Esophagus mucosa (tissue), 1 donor: ENCODE results near the gene FNDC3B. TPM values are rescaled to one million over a fixed set of nuclear protein-coding genes. Genes with fewer than 3 reads are reported as not detected.
"Not testable (repeated sequence)": the region's sequence is repeated elsewhere in the genome, so short reads cannot be mapped to it uniquely, and the experiment has no call there.

ENCODE experiments used
- ATAC-seq: fragments of 200-7000 bp; cut with Tn5 transposase; one replicate; pipeline ENCODE4 v1.9.1; 2020
- total RNA-seq: library from RNA; stranded (reverse); gene quantifications from one replicate; pipeline ENCODE4 v1.2.4, GENCODE V29; 2023
- donor health status: DM: yes; HTN: yes; CAD: no.

Gene FNDC3B
- total RNA-seq, 1 donor from 2014 or later = 19.9 TPM

DNA sequence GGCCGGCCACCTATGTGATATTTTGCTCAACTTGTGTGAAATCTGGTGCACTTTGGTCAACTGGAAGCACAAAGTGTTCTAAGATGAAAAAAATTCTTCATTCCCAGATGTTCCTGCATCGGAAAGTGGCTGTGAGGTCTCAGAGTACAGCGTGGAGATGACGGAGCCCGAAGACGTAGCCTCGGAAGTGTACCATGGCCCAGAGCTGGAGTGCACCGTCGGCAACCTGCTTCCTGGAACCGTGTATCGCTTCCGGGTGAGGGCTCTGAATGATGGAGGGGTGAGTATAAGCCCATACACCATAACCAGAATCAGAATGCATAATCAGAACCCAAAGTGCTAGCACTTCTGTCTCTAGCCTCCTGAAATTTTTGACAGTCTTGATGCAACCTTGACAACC, 304.6 kb downstream of the FNDC3B start:
- no peak for ATAC-seq

DNA sequence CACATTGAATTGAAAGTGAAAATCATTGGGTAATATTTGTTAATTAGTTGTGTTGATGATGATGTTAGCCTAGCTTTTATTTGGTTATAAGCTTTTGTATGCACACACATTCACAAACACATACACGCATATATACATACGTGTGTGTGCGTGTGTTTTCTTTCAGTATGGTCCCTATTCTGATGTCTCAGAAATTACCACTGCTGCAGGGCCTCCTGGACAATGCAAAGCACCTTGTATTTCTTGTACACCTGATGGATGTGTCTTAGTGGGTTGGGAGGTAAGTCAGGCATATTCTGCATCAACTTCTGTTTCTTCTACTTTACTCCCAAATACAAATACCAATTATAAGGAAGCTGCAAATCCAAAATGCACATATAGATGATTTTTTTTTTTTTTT, 306.8 kb downstream of the FNDC3B start:
- ATAC-seq = no peak

GRCh38 chr3:172347895-172348679, 308.7 kb downstream of the FNDC3B start:
- ATAC-seq = no peak

DNA sequence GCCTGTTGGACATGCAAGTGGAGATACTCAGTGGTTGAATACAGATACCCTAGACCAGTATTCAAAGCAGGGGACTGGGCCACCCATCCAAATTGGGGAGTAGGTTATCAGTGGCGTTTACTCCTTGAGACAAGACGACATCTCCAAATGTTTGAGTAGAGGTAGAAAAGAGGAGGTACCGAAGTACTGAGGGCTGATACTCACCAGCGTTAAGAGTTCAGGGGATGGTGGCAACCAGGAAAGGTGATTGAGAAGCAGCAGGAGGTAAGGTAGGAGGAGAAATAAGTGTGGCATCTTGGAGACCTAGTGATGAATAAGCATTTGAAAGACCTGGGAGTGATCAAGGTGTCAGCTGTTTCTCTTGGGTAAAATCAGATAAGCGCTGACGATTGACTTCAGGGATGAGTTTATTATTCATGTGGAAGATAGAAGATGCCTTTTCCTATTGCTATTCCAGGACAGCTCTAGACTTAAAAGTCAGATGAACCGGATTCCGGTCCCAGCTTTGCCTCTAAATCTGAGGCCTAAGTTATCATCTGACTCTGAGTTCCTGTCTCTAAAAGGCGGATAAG, 312.6 kb downstream of the FNDC3B start:
- no peak for ATAC-seq

DNA sequence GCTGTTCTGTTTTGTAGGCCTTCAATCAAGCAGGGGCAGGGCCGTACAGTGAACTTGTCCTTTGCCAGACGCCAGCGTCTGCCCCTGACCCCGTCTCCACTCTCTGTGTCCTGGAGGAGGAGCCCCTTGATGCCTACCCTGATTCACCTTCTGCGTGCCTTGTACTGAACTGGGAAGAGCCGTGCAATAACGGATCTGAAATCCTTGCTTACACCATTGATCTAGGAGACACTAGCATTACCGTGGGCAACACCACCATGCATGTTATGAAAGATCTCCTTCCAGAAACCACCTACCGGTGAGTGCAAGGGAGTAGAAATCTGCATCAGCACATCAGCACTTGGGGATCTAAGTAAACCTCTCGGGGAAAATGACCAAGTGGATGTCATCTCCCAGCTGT, 313.4 kb downstream of the FNDC3B start:
- no peak for ATAC-seq

- ATAC-seq = no peak
These were observed 315.6 kb downstream of the FNDC3B start for GRCh38 chr3:172354931-172355499.

- peak; percentile 95 for ATAC-seq
These were observed 316.5 kb downstream of the FNDC3B start for GRCh38 chr3:172355836-172356235.

DNA sequence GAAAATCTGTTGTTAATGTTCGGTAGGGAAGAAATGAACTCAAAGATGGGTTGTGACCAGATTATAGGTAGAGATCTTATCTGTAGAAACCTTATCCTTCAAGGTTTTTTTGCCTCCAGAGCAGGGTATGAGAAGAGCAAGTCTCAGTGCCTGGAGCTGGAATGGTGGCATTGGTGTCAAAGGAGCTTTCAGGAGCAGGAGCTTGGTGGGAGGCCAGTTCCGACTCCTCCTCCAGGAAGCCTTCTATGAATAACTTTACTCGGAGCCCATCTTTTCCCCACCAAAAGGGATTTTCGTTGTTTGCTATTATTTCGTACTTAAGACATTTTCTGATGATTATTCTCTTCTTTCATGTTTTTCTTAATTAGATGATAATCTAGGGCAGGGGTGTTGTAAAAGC, 317.0 kb downstream of the FNDC3B start:
- ATAC-seq = no peak

DNA sequence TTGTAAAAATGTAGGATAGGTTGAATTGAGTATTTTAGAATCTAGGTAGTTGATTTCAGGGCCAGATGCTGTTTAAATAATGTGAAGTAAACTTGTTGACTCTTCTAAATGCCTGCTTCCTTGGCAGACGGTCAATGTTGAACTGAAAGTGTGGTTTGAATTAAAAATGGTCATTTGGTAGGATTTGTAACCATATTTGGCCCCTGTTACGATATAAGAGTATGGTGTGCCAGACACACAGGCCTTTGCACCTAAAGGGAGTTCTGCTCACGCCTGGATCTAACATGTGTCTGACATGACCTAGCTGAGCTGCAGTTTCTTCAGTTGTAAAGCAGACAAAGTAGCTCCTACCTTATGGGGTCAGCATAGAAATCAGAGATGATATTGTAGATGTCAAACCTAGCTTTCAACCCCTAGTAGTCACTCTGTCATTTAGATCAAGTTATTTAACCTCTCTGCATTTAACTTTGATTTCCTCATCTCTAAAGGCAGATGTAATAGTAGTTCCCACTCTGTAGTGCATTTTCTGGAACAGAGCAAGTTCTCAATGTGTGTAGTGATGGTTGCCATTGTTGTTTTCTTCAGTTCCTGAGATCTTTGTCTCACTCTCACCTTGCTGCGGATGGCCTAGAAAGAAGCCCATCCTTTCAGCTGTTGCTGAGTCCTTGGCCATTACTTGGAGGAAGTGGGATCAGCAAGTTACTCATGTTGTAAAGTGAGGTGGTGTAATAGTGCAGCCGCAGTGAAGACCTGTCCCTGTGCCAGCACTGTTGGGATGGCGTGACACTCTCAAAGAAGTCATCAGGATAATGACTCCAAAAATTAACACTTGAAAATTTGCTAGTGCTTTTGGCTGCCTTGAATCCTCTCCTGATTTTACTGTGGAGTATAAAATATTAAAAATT, 318.7 kb downstream of the FNDC3B start:
- no peak for ATAC-seq

DNA sequence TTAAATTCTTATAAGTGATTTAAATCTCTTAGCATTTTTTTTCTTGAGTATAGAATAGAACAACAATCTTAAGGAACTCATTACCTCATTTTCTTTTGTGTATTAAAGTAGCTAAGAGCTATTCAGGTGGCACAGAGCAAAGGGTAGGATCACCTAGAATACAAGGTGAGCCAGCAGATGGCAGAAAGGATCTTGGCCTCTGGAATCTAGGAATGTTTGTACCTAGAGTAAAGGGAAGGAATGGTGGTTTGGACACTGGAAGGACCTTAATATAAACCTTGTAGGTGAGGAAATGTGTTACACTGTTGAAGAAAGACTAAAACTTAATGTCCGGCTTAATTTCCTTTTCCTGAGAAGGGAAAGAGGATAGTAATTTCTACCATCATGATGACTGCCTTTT, 319.9 kb downstream of the FNDC3B start:
- ATAC-seq = no peak

- no peak for ATAC-seq
These were observed 320.6 kb downstream of the FNDC3B start for GRCh38 chr3:172359996-172360395.

DNA sequence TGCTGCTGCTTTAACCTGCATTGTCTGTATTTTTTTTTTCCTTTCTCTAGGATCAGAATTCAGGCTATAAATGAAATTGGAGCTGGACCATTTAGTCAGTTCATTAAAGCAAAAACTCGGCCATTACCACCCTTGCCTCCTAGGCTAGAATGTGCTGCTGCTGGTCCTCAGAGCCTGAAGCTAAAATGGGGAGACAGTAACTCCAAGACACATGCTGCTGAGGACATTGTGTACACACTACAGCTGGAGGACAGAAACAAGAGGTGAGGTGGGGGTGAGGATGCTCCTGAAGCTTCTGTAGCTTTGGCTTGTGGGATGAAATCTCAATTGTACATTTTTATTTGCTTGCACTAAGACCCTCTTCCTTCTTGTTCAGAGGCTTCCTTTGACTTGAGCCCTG, 323.2 kb downstream of the FNDC3B start:
- ATAC-seq = no peak

GRCh38 chr3:172364374-172365027, 325.1 kb downstream of the FNDC3B start:
- ATAC-seq = no peak

DNA sequence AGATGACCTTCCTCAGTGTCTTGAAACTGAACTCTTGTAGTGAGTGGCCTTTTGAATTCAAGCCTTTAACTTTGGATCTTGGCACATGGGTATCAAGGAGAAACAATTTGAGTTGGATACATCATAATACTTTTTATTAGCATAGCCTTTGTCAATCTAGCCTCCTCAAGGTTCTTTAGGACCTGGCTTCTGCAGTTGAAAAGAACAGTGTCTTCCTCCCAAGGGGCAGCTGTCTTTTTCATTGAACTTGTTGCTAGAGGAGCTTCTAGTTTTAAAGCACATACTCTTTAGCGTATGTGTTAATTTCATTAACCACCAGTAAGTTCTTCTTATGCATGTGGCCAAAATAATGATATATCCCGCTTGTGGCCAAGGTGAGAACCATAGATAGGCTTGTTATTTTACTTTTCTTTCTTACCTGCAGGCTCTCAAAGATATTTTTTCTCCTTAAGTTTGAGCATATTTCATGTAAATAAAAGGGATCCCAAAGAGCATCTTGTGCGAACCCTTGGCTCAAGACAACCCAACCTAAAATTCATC, 325.7 kb downstream of the FNDC3B start:
- ATAC-seq = no peak

GRCh38 chr3:172367205-172368105, 328.1 kb downstream of the FNDC3B start:
- no peak for ATAC-seq

DNA sequence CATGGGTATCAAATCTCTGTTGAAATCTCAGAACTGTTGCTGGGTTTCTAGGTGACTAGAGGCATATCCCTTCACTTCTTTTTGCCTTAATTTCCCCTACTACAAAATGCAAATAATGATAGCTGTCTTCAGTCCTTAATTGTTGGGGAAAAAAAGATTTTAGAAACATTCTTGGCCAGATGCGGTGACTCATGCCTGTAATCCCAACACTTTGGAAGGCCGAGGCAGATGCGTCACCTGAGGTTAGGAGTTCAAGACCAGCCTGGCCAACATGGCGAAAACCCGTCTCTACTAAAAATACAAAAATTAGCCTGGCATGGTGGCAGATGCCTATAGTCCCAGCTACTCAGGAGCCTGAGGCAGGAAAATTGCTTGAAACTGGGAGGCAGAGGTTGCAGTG, 329.2 kb downstream of the FNDC3B start:
- ATAC-seq = not testable (repeated sequence)

DNA sequence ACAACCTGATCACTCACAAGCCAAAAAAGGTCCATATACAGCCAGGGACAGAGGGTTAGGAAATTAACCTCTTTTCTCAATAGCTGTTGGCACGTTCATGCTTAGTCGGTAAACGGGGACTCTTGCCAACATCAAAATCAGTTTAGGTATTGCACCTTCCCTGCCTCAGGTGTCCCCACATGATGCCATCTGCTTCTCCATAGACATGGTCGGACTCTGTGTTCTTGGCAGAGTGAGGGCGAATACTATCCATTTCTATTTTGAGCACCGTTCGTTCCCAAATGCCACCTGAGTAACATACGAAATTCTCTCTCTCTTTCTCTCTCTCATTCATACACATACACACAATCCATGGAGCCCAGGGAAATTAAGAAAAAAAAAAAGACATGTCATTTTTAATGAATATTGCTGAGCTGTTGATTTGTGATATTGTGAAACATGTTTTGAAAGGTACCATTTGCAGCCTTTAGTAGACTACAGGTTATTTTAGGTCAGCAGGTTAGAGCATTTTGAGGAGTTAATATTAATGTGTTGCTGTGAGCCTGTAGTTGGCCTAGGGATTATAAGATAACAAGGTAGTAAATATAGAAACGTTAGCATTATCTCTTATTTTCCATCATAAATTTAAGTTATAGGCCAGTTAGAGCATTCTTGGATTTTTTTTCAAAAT, 330.3 kb downstream of the FNDC3B start:
- ATAC-seq = no peak

DNA sequence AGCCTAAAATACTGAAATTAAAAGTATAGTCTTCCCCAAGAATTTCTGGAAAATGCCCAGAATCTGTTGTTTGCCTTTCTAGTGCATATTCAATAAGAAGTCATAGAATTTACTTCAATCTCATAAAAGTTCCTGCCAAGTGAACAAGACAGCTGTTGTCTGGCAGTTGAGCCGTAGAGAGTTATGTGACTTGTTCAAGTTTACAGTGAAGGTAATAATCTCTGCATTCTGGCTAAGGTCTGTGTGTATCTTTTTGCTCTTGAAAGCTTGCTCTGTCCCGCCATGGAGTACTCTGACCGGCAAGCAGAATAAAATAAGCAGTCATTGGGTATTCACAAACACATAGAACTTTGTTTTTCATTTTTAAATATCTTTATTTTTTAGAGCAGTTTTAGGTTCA, 331.0 kb downstream of the FNDC3B start:
- no peak for ATAC-seq

DNA sequence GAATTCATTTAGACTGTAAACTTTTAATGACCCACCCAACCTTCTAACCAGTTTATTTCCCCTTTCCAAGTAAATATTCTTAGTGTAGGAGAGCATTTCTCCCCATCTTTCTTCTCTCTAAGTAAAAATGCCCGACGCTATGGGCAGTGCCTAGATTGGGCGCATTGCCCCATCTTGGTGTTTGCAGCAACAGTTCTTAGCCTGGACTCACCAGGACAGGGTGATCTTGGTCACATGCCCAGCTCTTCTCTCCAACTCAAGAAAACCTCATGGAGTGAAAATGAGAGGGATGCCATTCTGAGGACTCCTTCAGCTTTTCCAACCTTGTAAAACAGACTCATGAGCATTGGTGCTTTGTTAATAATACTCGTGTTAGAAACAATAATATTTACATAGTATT, 332.2 kb downstream of the FNDC3B start:
- no peak for ATAC-seq

- no peak for ATAC-seq
These were observed 333.5 kb downstream of the FNDC3B start for GRCh38 chr3:172372895-172373294.

GRCh38 chr3:172373912-172374311, 334.5 kb downstream of the FNDC3B start:
- no peak for ATAC-seq
